GM18951 (cell line): ENCODE results near the gene CCDC149.
"Not testable (repeated sequence)": the region's sequence is repeated elsewhere in the genome, so short reads cannot be mapped to it uniquely, and the experiment has no call there.

ENCODE experiments used
- POLR2A ChIP-seq: IDR thresholded peaks from 4 replicates; pipeline ENCODE4 v1.6.1; 2011; ENCODE audit warnings: mild to moderate bottlenecking; ENCODE audit not compliant: insufficient read length, insufficient read depth; ENCODE audit errors: extremely low read depth
- in situ Hi-C: fragments of 300-500 bp; cut with MboI; formaldehyde crosslinking; loops from one replicate; pipeline ENCODE4 v1.12.0; 2022; ENCODE audit warnings: low sequenced_read_pairs, mixed read lengths, inconsistent platforms; ENCODE audit not compliant: unreplicated experiment

The CCDC149 gene

GRCh38 chr4:24924309-24924781 is 11.5 kb upstream of the CCDC149 start:
- TF ChIP-seq POLR2A: no peak

GRCh38 chr4:24923550-24923949 is 10.7 kb upstream of the CCDC149 start:
- in situ Hi-C loops: no loop called here
- no peak for TF ChIP-seq POLR2A

More at GRCh38 chr4:24924309-24924781, 11.5 kb upstream of the CCDC149 start:
- in situ Hi-C loops: no loop called here

- TF ChIP-seq POLR2A: no peak
- in situ Hi-C loops: no loop called here
Observed at GRCh38 chr4:24923002-24923401, 10.2 kb upstream of the CCDC149 start.

GRCh38 chr4:24922416-24922815 is 9.6 kb upstream of the CCDC149 start:
- in situ Hi-C loops: no loop called here

GRCh38 chr4:24921491-24921890 is 8.6 kb upstream of the CCDC149 start:
- in situ Hi-C loops: no loop called here
- no peak for TF ChIP-seq POLR2A

More at GRCh38 chr4:24922416-24922815, 9.6 kb upstream of the CCDC149 start:
- no peak for TF ChIP-seq POLR2A

- in situ Hi-C loops: no loop called here
- TF ChIP-seq POLR2A: no peak
Observed at GRCh38 chr4:24920008-24920407, 7.2 kb upstream of the CCDC149 start.

- in situ Hi-C loops: no loop called here
- TF ChIP-seq POLR2A: no peak
Observed at GRCh38 chr4:24917076-24917856, 4.4 kb upstream of the CCDC149 start.

- in situ Hi-C loops: no loop called here
Observed at GRCh38 chr4:24915121-24915922, 2.5 kb upstream of the CCDC149 start.

GRCh38 chr4:24914460-24914859 is 1.6 kb upstream of the CCDC149 start:
- TF ChIP-seq POLR2A: no peak

More at GRCh38 chr4:24915121-24915922, 2.5 kb upstream of the CCDC149 start:
- TF ChIP-seq POLR2A: no peak

GRCh38 chr4:24913119-24913485 is 260 bp upstream of the CCDC149 start:
- TF ChIP-seq POLR2A: no peak
- in situ Hi-C loops: no loop called here

More at GRCh38 chr4:24914460-24914859, 1.6 kb upstream of the CCDC149 start:
- in situ Hi-C loops: no loop called here

- TF ChIP-seq POLR2A: no peak
- in situ Hi-C loops: no loop called here
Observed at GRCh38 chr4:24910499-24910898, 2.3 kb downstream of the CCDC149 start.

GRCh38 chr4:24909606-24910005 is 3.2 kb downstream of the CCDC149 start:
- in situ Hi-C loops: not testable (repeated sequence)

GRCh38 chr4:24897639-24898038 is 15.2 kb downstream of the CCDC149 start:
- in situ Hi-C loops: no loop called here
- TF ChIP-seq POLR2A: no peak

- in situ Hi-C loops: no loop called here
- no peak for TF ChIP-seq POLR2A
Observed at GRCh38 chr4:24896977-24897376, 15.9 kb downstream of the CCDC149 start.
